ENCODE results near the gene CCDC85A. TPM values are rescaled to one million over a fixed set of nuclear protein-coding genes. Genes with fewer than 3 reads are reported as not detected.

The CCDC85A gene
- total RNA-seq, 2 donors from 2014 or later = 0.18 to 0.86 TPM

- no peaks in the 10 kb centered on the region for H3K27me3 Mint-ChIP-seq (ENCODE audit: insufficient read depth)
- 96 to 100% methylated on average over 2 of the region's 2 CpGs for WGBS, 2 experiments (ENCODE audit: insufficient coverage in 1 of 2, insufficient read length in 1 of 2)
- Histone ChIP-seq H3K27ac (ENCODE audit: low read depth, low read length) (no peak overlapping the region), H3K4me1 (ENCODE audit: control insufficient read depth, insufficient read depth, low read length) (no peaks in the 10 kb centered on the region), H3K36me3 (ENCODE audit: control insufficient read depth, insufficient read depth, low read length) (no peaks in the 10 kb centered on the region), H3K4me3 (ENCODE audit: low read length) (no peak overlapping the region), H3K9me3 (ENCODE audit: control insufficient read depth, low read length) (no peaks in the 10 kb centered on the region), H3K27me3 (ENCODE audit: control insufficient read depth, insufficient read depth, low read length, poor library complexity, severe bottlenecking) (no peaks in the 10 kb centered on the region), H3K9ac (ENCODE audit: extremely low read depth, low read length, poor library complexity, severe bottlenecking) (no peak overlapping the region)
- H3K4me1 Mint-ChIP-seq = peaks cover 1% of the 10 kb centered on the region
- no peaks in the 10 kb centered on the region for H3K9me3 Mint-ChIP-seq
- no peak overlapping the region for H3K4me3 Mint-ChIP-seq
- no peak for DNase-seq
- H3K27ac Mint-ChIP-seq = no peak overlapping the region
- no peak for TF ChIP-seq CTCF (conservative IDR thresholded peaks at IDR 0.05)
- H3K36me3 Mint-ChIP-seq (ENCODE audit: low read depth) = no peaks in the 10 kb centered on the region
Measured at GRCh38 chr2:56380861-56381260, 197.1 kb downstream of the CCDC85A start.

- Histone ChIP-seq H3K27me3 (ENCODE audit: control insufficient read depth, insufficient read depth, low read length, poor library complexity, severe bottlenecking) (no peaks in the 10 kb centered on the region), H3K4me3 (ENCODE audit: low read length) (no peak overlapping the region), H3K9me3 (ENCODE audit: control insufficient read depth, low read length) (no peaks in the 10 kb centered on the region), H3K4me1 (ENCODE audit: control insufficient read depth, insufficient read depth, low read length) (no peaks in the 10 kb centered on the region), H3K9ac (ENCODE audit: extremely low read depth, low read length, poor library complexity, severe bottlenecking) (no peak overlapping the region), H3K27ac (ENCODE audit: low read depth, low read length) (no peak overlapping the region), H3K36me3 (ENCODE audit: control insufficient read depth, insufficient read depth, low read length) (no peaks in the 10 kb centered on the region)
- Mint-ChIP-seq H3K27me3 (ENCODE audit: insufficient read depth) (no peaks in the 10 kb centered on the region), H3K4me1 (peaks cover 1% of the 10 kb centered on the region), H3K4me3 (no peak overlapping the region), H3K36me3 (ENCODE audit: low read depth) (no peaks in the 10 kb centered on the region), H3K9me3 (no peaks in the 10 kb centered on the region), H3K27ac (no peak overlapping the region)
- DNase-seq = no peak
- WGBS, 2 experiments (ENCODE audit: insufficient coverage in 1 of 2, insufficient read length in 1 of 2) = no CpG with 5 or more reads among the region's 1 CpG
- TF ChIP-seq CTCF (conservative IDR thresholded peaks at IDR 0.05) = no peak
Measured at GRCh38 chr2:56382466-56382865, 198.7 kb downstream of the CCDC85A start.

GRCh38 chr2:56386657-56387056 is 202.9 kb downstream of the CCDC85A start:
- Mint-ChIP-seq H3K27ac (no peak overlapping the region), H3K4me3 (no peak overlapping the region), H3K9me3 (no peaks in the 10 kb centered on the region), H3K4me1 (peaks cover 1% of the 10 kb centered on the region), H3K36me3 (ENCODE audit: low read depth) (no peaks in the 10 kb centered on the region), H3K27me3 (ENCODE audit: insufficient read depth) (no peaks in the 10 kb centered on the region)
- Histone ChIP-seq H3K27me3 (ENCODE audit: control insufficient read depth, insufficient read depth, low read length, poor library complexity, severe bottlenecking) (no peaks in the 10 kb centered on the region), H3K4me3 (ENCODE audit: low read length) (no peak overlapping the region), H3K27ac (ENCODE audit: low read depth, low read length) (no peak overlapping the region), H3K4me1 (ENCODE audit: control insufficient read depth, insufficient read depth, low read length) (no peaks in the 10 kb centered on the region), H3K36me3 (ENCODE audit: control insufficient read depth, insufficient read depth, low read length) (no peaks in the 10 kb centered on the region), H3K9me3 (ENCODE audit: control insufficient read depth, low read length) (no peaks in the 10 kb centered on the region), H3K9ac (ENCODE audit: extremely low read depth, low read length, poor library complexity, severe bottlenecking) (no peak overlapping the region)
- DNase-seq = no peak
- TF ChIP-seq CTCF (conservative IDR thresholded peaks at IDR 0.05) = no peak
- WGBS, 2 experiments (ENCODE audit: insufficient coverage in 1 of 2, insufficient read length in 1 of 2) = 100% methylated on average over 1 of the region's 1 CpG

Data from endodermal cell (in vitro differentiated cells).